ENCODE results near the gene TSPAN18.
A peak's percentile ranks its signal among the peaks of the same experiment; 100 is the strongest.

TSPAN18 gene

GRCh38 chr11:44727373-44728287 lies 868 bp downstream of the TSPAN18 start:
- H3K9me3 Mint-ChIP-seq: no peaks in the 10 kb centered on the region
- no peaks in the 10 kb centered on the region for H3K36me3 Mint-ChIP-seq
- peak overlapping the region; percentile 66 for H3K27ac Mint-ChIP-seq
- peak; percentile 79 for ATAC-seq
- H3K27me3 Mint-ChIP-seq: peaks cover 25% of the 10 kb centered on the region
- peaks cover 22% of the 10 kb centered on the region for H3K4me1 Mint-ChIP-seq
- peak overlapping the region; percentile 75 for H3K4me3 Mint-ChIP-seq

GRCh38 chr11:44728491-44728910 lies 1.7 kb downstream of the TSPAN18 start:
- ATAC-seq: no peak
- peaks cover 22% of the 10 kb centered on the region for H3K4me1 Mint-ChIP-seq
- no peaks in the 10 kb centered on the region for H3K36me3 Mint-ChIP-seq
- H3K9me3 Mint-ChIP-seq: no peaks in the 10 kb centered on the region
- H3K4me3 Mint-ChIP-seq: peak overlapping the region; percentile 46
- H3K27me3 Mint-ChIP-seq: peaks cover 25% of the 10 kb centered on the region
- no peak overlapping the region for H3K27ac Mint-ChIP-seq

- Mint-ChIP-seq H3K4me1 (peaks cover 22% of the 10 kb centered on the region), H3K27ac (no peak overlapping the region), H3K36me3 (no peaks in the 10 kb centered on the region), H3K9me3 (no peaks in the 10 kb centered on the region), H3K4me3 (no peak overlapping the region), H3K27me3 (peaks cover 25% of the 10 kb centered on the region)
- ATAC-seq: no peak
These were observed 2.3 kb downstream of the TSPAN18 start for GRCh38 chr11:44729063-44729462.

GRCh38 chr11:44729713-44730112 lies 3.0 kb downstream of the TSPAN18 start:
- no peak for ATAC-seq
- H3K36me3 Mint-ChIP-seq: no peaks in the 10 kb centered on the region
- H3K27ac Mint-ChIP-seq: no peak overlapping the region
- H3K27me3 Mint-ChIP-seq: peaks cover 25% of the 10 kb centered on the region
- H3K4me1 Mint-ChIP-seq: peaks cover 22% of the 10 kb centered on the region
- no peak overlapping the region for H3K4me3 Mint-ChIP-seq
- no peaks in the 10 kb centered on the region for H3K9me3 Mint-ChIP-seq

- Mint-ChIP-seq H3K4me3 (no peak overlapping the region), H3K9me3 (no peaks in the 10 kb centered on the region), H3K4me1 (peaks cover 20% of the 10 kb centered on the region), H3K27me3 (peaks cover 25% of the 10 kb centered on the region), H3K36me3 (no peaks in the 10 kb centered on the region), H3K27ac (no peak overlapping the region)
- ATAC-seq: no peak
These were observed 4.0 kb downstream of the TSPAN18 start for GRCh38 chr11:44730775-44731174.

- H3K4me1 Mint-ChIP-seq: peaks cover 11% of the 10 kb centered on the region
- H3K27me3 Mint-ChIP-seq: peaks cover 25% of the 10 kb centered on the region
- no peak for ATAC-seq
- H3K9me3 Mint-ChIP-seq: no peaks in the 10 kb centered on the region
- H3K27ac Mint-ChIP-seq: no peak overlapping the region
- no peaks in the 10 kb centered on the region for H3K36me3 Mint-ChIP-seq
- no peak overlapping the region for H3K4me3 Mint-ChIP-seq
These were observed 5.1 kb downstream of the TSPAN18 start for GRCh38 chr11:44731685-44732430.

- ATAC-seq: no peak
- Mint-ChIP-seq H3K27me3 (peaks cover 25% of the 10 kb centered on the region), H3K4me3 (no peak overlapping the region)
These were observed 5.8 kb downstream of the TSPAN18 start for GRCh38 chr11:44732564-44732963.

GRCh38 chr11:44733877-44734276 lies 7.1 kb downstream of the TSPAN18 start:
- H3K27me3 Mint-ChIP-seq: peaks cover 23% of the 10 kb centered on the region
- H3K27ac Mint-ChIP-seq: no peak overlapping the region
- no peaks in the 10 kb centered on the region for H3K36me3 Mint-ChIP-seq
- no peak for ATAC-seq
- peaks cover 5% of the 10 kb centered on the region for H3K4me1 Mint-ChIP-seq
- H3K4me3 Mint-ChIP-seq: no peak overlapping the region
- no peaks in the 10 kb centered on the region for H3K9me3 Mint-ChIP-seq

More at GRCh38 chr11:44732564-44732963, 5.8 kb downstream of the TSPAN18 start:
- Mint-ChIP-seq H3K27ac (no peak overlapping the region), H3K4me1 (peaks cover 11% of the 10 kb centered on the region), H3K9me3 (no peaks in the 10 kb centered on the region), H3K36me3 (no peaks in the 10 kb centered on the region)

GRCh38 chr11:44734843-44735381 lies 8.2 kb downstream of the TSPAN18 start:
- no peak overlapping the region for H3K27ac Mint-ChIP-seq
- H3K9me3 Mint-ChIP-seq: no peaks in the 10 kb centered on the region
- peaks cover 27% of the 10 kb centered on the region for H3K27me3 Mint-ChIP-seq
- H3K36me3 Mint-ChIP-seq: no peaks in the 10 kb centered on the region
- no peak for ATAC-seq
- H3K4me1 Mint-ChIP-seq: peaks cover 2% of the 10 kb centered on the region
- no peak overlapping the region for H3K4me3 Mint-ChIP-seq

- Mint-ChIP-seq H3K27me3 (peaks cover 39% of the 10 kb centered on the region), H3K9me3 (no peaks in the 10 kb centered on the region), H3K36me3 (no peaks in the 10 kb centered on the region), H3K4me1 (no peaks in the 10 kb centered on the region), H3K27ac (no peak overlapping the region), H3K4me3 (no peak overlapping the region)
- no peak for ATAC-seq
These were observed 10.0 kb downstream of the TSPAN18 start for GRCh38 chr11:44736791-44737190.

- no peaks in the 10 kb centered on the region for H3K9me3 Mint-ChIP-seq
- H3K4me1 Mint-ChIP-seq: no peaks in the 10 kb centered on the region
- no peaks in the 10 kb centered on the region for H3K36me3 Mint-ChIP-seq
- no peak overlapping the region for H3K4me3 Mint-ChIP-seq
- no peak for ATAC-seq
- H3K27me3 Mint-ChIP-seq: peaks cover 43% of the 10 kb centered on the region
- H3K27ac Mint-ChIP-seq: no peak overlapping the region
These were observed 10.7 kb downstream of the TSPAN18 start for GRCh38 chr11:44737245-44738085.

GRCh38 chr11:44738791-44739190 lies 12.0 kb downstream of the TSPAN18 start:
- Mint-ChIP-seq H3K4me1 (no peaks in the 10 kb centered on the region), H3K27me3 (peaks cover 52% of the 10 kb centered on the region), H3K27ac (no peak overlapping the region), H3K36me3 (no peaks in the 10 kb centered on the region), H3K9me3 (no peaks in the 10 kb centered on the region), H3K4me3 (no peak overlapping the region)
- no peak for ATAC-seq

- H3K4me3 Mint-ChIP-seq: no peak overlapping the region
- ATAC-seq: no peak
- no peaks in the 10 kb centered on the region for H3K4me1 Mint-ChIP-seq
- H3K36me3 Mint-ChIP-seq: no peaks in the 10 kb centered on the region
- no peak overlapping the region for H3K27ac Mint-ChIP-seq
- no peaks in the 10 kb centered on the region for H3K9me3 Mint-ChIP-seq
- H3K27me3 Mint-ChIP-seq: peaks cover 52% of the 10 kb centered on the region
These were observed 14.2 kb downstream of the TSPAN18 start for GRCh38 chr11:44740967-44741366.

- no peak overlapping the region for H3K27ac Mint-ChIP-seq
- H3K4me3 Mint-ChIP-seq: no peak overlapping the region
- H3K4me1 Mint-ChIP-seq: no peaks in the 10 kb centered on the region
- no peaks in the 10 kb centered on the region for H3K36me3 Mint-ChIP-seq
- H3K27me3 Mint-ChIP-seq: peaks cover 52% of the 10 kb centered on the region
- ATAC-seq: no peak
- H3K9me3 Mint-ChIP-seq: no peaks in the 10 kb centered on the region
These were observed 15.2 kb downstream of the TSPAN18 start for GRCh38 chr11:44741976-44742375.

All from stimulated activated memory B cell treated with anti-CD40 and anti-IgM and Interleukin-4, amounts not matched to agents 10 μg/mL and 1 μg/mL and 100 μg/mL, for 72 hours (primary cell).